ENCODE data around the gene LY6G5C. TPM values are rescaled to one million over a fixed set of nuclear protein-coding genes. Genes with fewer than 3 reads are reported as not detected.
A peak's percentile ranks its signal among the peaks of the same experiment; 100 is the strongest.

Gene LY6G5C
- total and polyA plus RNA-seq, 2 of the 13 experiments (the other 11 are each of a cell fraction or from before 2014, with no cell fraction given): 0.33 to 0.55 TPM

DNA sequence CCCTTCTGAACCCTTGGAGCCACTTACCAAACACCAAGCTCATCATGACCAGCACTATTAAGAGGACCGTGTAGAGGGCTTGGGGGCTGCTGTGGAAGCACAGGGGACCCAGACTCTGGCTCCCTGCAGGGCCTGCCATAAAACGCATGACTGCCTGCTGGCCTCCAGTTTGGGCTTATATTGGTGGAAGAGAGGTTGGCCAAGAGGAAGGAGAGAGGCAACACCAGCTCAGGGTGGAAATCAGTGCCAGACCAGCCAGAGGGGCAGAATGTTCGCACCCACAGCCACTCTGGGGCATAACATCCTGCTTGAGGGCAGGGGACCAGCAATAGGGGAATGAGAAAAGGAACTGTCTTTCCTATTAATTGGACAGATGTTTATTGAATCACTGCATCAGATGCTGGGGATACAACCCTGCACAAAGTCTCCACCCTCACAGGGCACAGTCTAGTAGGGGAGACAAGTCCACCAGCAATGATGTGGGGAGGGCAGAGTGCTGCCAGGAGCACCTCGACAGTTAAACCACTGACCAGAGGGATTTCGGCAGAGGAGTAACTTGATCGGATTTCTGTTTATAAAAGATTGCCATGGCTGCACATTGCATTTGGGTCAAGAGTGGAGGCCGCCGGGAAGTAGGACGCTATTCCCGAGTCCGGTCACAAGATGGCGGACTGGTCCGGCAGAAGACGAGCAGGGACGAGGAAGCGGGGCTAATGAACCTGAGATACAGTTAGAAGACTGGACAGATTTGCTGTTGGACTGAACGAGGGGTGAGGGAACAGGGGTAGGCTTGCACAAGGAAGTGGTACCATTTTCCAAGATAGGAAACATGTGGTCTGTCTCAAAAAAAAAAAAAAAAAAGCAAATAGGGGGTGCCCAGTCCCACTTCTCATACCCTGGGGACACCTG lies at the start of gene LY6G5C (continued):
- TF ChIP-seq, protein P1, sequence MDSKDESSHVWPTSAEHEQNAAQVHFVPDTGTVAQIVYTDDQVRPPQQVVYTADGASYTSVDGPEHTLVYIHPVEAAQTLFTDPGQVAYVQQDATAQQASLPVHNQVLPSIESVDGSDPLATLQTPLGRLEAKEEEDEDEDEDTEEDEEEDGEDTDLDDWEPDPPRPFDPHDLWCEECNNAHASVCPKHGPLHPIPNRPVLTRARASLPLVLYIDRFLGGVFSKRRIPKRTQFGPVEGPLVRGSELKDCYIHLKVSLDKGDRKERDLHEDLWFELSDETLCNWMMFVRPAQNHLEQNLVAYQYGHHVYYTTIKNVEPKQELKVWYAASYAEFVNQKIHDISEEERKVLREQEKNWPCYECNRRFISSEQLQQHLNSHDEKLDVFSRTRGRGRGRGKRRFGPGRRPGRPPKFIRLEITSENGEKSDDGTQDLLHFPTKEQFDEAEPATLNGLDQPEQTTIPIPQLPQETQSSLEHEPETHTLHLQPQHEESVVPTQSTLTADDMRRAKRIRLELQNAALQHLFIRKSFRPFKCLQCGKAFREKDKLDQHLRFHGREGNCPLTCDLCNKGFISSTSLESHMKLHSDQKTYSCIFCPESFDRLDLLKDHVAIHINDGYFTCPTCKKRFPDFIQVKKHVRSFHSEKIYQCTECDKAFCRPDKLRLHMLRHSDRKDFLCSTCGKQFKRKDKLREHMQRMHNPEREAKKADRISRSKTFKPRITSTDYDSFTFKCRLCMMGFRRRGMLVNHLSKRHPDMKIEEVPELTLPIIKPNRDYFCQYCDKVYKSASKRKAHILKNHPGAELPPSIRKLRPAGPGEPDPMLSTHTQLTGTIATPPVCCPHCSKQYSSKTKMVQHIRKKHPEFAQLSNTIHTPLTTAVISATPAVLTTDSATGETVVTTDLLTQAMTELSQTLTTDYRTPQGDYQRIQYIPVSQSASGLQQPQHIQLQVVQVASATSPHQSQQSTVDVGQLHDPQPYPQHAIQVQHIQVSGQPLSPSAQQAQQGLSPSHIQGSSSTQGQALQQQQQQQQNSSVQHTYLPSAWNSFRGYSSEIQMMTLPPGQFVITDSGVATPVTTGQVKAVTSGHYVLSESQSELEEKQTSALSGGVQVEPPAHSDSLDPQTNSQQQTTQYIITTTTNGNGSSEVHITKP (CRISPR knock-in tag; IDR thresholded peaks at IDR 0.05; ENCODE audit: low read depth): 0 out of 2 replicates have a peak, but pooled peaks have one; percentile 31
- TF ChIP-seq, protein P2, sequence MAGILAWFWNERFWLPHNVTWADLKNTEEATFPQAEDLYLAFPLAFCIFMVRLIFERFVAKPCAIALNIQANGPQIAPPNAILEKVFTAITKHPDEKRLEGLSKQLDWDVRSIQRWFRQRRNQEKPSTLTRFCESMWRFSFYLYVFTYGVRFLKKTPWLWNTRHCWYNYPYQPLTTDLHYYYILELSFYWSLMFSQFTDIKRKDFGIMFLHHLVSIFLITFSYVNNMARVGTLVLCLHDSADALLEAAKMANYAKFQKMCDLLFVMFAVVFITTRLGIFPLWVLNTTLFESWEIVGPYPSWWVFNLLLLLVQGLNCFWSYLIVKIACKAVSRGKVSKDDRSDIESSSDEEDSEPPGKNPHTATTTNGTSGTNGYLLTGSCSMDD (CRISPR knock-in tag; IDR thresholded peaks at IDR 0.05): no peak
- TF ChIP-seq ZNF264 (CRISPR knock-in tag; IDR thresholded peaks at IDR 0.05): no peak
- TF ChIP-seq, protein P3, sequence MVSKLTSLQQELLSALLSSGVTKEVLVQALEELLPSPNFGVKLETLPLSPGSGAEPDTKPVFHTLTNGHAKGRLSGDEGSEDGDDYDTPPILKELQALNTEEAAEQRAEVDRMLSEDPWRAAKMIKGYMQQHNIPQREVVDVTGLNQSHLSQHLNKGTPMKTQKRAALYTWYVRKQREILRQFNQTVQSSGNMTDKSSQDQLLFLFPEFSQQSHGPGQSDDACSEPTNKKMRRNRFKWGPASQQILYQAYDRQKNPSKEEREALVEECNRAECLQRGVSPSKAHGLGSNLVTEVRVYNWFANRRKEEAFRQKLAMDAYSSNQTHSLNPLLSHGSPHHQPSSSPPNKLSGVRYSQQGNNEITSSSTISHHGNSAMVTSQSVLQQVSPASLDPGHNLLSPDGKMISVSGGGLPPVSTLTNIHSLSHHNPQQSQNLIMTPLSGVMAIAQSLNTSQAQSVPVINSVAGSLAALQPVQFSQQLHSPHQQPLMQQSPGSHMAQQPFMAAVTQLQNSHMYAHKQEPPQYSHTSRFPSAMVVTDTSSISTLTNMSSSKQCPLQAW (CRISPR knock-in tag; IDR thresholded peaks at IDR 0.05): 0 out of 2 replicates have a peak, but pooled peaks have one; percentile 30
- TF ChIP-seq, protein P4, sequence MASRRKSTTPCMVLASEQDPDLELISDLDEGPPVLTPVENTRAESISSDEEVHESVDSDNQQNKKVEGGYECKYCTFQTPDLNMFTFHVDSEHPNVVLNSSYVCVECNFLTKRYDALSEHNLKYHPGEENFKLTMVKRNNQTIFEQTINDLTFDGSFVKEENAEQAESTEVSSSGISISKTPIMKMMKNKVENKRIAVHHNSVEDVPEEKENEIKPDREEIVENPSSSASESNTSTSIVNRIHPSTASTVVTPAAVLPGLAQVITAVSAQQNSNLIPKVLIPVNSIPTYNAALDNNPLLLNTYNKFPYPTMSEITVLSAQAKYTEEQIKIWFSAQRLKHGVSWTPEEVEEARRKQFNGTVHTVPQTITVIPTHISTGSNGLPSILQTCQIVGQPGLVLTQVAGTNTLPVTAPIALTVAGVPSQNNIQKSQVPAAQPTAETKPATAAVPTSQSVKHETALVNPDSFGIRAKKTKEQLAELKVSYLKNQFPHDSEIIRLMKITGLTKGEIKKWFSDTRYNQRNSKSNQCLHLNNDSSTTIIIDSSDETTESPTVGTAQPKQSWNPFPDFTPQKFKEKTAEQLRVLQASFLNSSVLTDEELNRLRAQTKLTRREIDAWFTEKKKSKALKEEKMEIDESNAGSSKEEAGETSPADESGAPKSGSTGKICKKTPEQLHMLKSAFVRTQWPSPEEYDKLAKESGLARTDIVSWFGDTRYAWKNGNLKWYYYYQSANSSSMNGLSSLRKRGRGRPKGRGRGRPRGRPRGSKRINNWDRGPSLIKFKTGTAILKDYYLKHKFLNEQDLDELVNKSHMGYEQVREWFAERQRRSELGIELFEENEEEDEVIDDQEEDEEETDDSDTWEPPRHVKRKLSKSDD (CRISPR knock-in tag; IDR thresholded peaks at IDR 0.05; ENCODE audit: low read depth): no peak
- TF ChIP-seq ZNF546 (CRISPR knock-in tag; conservative IDR thresholded peaks at IDR 0.05): no peak; the same call in 1 of the 2 replicates
- TF ChIP-seq GATA4 (IDR thresholded peaks at IDR 0.05; ENCODE audit: borderline replicate concordance, low read depth): no peak
- TF ChIP-seq SATB2 (CRISPR knock-in tag; IDR thresholded peaks at IDR 0.05): no peak
- TF ChIP-seq EEA1 (CRISPR knock-in tag; IDR thresholded peaks at IDR 0.05; ENCODE audit: borderline replicate concordance): no peak
- no peak for TF ChIP-seq ZBTB1 (CRISPR knock-in tag; IDR thresholded peaks at IDR 0.05; ENCODE audit: borderline replicate concordance)
- no peak for TF ChIP-seq SIN3A (IDR thresholded peaks at IDR 0.05; ENCODE audit: borderline replicate concordance, low read depth, low read length)
- TF ChIP-seq, protein P5, sequence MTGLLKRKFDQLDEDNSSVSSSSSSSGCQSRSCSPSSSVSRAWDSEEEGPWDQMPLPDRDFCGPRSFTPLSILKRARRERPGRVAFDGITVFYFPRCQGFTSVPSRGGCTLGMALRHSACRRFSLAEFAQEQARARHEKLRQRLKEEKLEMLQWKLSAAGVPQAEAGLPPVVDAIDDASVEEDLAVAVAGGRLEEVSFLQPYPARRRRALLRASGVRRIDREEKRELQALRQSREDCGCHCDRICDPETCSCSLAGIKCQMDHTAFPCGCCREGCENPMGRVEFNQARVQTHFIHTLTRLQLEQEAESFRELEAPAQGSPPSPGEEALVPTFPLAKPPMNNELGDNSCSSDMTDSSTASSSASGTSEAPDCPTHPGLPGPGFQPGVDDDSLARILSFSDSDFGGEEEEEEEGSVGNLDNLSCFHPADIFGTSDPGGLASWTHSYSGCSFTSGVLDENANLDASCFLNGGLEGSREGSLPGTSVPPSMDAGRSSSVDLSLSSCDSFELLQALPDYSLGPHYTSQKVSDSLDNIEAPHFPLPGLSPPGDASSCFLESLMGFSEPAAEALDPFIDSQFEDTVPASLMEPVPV (CRISPR knock-in tag; IDR thresholded peaks at IDR 0.05): 0 out of 2 replicates have a peak, but pooled peaks have one; percentile 15
- TF ChIP-seq NFRKB (IDR thresholded peaks at IDR 0.05): no peak
